Amygdala (tissue), 56 donors: ENCODE data around the gene MS4A12.
"Not testable (repeated sequence)": the region's sequence is repeated elsewhere in the genome, so short reads cannot be mapped to it uniquely, and the experiment has no call there.

ENCODE experiments used
- DNase-seq, 56 donors: peaks; one replicate each; lab custom pipeline; 2025; lab: John Stamatoyannopoulos, UW

The MS4A12 gene, protein sequence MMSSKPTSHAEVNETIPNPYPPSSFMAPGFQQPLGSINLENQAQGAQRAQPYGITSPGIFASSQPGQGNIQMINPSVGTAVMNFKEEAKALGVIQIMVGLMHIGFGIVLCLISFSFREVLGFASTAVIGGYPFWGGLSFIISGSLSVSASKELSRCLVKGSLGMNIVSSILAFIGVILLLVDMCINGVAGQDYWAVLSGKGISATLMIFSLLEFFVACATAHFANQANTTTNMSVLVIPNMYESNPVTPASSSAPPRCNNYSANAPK

DNA sequence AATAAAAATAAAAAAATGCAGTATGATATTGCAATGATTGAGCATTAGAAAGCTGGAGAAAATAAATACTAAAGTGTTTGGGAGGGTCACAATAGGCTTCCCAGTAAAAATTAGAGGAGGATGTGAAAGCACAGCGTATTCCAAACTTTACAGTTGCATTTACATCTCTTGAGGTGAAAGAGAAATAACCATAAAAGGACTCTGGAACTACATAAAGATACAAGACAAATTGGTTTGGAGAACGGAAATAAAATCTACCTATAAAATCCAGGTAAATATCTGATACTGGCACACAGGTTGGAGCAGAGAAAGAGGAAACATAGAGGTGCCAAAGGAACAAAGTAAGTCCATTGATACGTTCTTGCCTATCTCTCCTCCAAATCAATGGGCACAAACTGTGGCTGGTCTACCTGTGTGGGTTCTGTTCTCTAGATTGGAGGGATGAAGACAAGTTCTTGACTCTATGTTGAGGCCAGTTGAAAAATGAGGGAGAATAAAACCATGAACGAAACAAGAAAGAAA is at the start of gene MS4A12:
Gene MS4A12 (plus strand): TSS at position 291 of the 522 bp plus-strand sequence. CDS start 4,541 bp downstream, outside the sequence.
- no peak for DNase-seq

DNA sequence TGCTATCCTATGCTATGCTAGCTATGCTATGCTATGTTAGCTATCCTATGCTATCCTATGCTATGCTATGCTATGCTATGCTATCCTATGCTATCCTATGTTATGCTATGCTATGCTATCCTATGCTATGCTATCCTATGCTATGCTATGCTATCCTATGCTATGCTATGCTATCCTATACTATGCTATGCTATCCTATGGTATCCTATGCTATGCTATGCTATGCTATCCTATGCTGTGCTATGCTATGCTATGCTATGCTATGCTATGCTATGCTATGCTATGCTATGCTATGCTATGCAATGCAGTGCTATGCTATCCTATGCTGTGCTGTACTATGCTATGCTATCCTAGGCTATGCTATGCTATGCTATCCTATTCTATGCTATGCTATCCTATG is 45.5 kb upstream of the MS4A12 start:
- DNase-seq, result no peak

DNA sequence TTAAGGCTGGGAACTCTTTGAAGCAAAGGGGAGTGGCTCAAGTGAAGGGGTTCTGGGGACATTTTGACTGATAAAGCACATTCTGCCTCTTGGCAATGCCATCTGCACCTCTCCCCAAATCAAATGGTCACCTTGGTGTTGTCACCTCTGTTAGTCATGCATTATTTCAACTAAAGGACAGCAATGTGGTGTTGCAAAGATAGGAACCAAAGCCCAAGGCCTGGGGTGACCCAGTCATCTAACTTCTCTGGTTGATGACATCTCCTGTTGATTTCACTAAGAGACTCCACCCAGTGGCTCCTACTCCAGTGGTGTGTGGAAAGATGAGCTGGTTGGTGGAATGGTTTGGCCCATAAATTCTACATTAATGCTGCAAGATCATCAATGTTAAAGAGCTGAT is 44.7 kb upstream of the MS4A12 start:
- no peak for DNase-seq

DNA sequence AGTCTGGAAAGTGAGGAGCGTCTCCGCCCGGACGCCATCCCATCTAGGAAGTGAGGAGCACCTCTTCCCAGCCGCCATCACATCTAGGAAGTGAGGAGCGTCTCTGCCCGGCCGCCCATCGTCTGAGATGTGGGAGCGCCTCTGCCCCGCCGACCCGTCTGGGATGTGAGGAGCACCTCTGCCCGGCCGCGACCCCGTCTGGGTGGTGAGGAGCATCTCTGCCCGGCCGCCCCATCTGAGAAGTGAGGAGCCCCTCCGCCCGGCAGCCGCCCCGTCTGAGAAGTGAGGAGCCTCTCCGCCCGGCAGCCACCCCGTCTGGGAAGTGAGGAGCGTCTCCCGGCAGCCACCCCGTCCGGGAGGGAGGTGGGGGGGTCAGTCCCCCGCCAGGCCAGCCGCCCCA is 41.4 kb upstream of the MS4A12 start:
- DNase-seq, result not testable (repeated sequence)

DNA sequence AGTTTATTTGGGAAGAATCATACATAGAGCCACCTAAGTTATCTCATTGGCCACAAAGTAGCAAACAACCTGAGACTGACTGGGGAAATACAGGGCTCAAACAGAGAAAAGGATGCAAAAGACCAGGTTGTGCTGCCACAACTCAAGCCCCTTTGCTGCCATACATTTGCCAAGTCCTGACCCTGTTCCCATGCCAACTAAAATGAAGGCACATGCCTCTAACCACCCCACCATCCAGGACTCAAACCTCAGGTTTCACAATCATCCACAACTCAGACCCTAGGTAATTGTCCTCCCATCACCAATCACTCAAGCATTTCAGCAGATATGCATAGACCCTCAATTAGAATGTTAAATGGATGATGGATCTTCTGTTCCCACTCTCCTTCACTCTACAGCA is 38.4 kb upstream of the MS4A12 start:
- no peak for DNase-seq

DNA sequence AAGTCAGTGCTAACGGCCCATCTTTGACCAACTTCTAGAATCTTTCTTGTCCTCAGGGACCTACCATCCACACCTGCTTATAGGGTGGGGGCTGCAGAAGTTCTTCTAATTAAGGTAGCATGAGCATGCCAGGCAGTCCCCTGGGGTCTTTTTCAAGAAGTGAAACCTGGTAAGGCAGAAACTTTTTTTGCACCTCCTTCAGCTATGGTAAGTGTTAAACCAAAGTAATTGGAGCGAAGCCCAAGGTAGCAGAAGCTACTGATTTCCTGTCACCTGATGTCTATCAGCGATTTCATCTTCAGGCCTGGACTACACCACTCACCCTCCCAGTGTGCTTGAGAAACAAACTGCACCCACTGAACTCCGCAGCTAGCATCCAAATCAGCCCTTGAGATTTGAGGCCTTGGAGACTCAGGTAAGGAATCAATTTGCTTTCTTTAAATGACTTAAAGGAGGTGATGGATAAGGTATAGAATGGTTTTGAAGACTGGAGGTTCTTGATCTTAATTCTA is 37.0 kb upstream of the MS4A12 start, which contains the start of gene MS4A1:
Gene MS4A1 (plus strand): TSS at position 317 of the 512 bp plus-strand sequence. CDS start 6,528 bp downstream, outside the sequence.
- no peak for DNase-seq

DNA sequence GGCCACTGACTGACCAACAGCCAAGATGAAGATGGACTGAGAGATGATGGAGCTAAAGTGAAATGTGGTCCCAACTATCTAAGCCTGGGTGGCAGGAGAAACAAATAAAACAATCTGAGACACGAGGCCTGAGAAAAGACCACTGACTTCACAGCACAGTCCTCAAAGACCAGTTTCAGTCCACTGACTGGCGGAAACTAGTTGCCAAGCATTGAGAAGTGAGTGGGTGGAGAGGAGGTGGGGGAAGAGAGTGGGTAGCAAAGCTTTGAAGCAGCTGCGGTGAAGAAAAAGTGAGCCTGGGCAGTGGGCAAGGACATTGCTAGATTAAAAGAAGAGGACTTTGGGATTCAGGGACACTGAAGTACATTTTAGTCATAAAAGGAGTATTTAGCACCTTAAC is 35.0 kb upstream of the MS4A12 start:
- no peak for DNase-seq

DNA sequence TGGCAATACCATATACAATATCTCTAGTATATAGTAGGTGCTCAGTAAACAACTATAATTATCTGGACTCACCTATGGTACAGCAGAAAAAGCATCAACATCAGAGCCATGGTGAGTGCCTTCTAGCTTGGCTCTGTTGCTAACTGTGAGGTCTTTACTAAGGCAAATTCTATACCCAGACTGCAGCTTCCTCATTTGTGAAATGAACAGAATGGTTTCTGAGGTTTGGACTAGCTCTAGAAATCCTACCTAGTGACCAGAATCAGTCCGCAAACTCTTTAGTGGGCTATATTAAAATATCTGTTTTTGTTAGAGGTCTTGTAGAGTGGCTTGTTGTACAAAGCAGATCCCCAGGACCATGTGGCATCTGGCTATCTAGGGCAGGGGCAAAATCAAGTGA is 33.2 kb upstream of the MS4A12 start:
- DNase-seq, result no peak

DNA sequence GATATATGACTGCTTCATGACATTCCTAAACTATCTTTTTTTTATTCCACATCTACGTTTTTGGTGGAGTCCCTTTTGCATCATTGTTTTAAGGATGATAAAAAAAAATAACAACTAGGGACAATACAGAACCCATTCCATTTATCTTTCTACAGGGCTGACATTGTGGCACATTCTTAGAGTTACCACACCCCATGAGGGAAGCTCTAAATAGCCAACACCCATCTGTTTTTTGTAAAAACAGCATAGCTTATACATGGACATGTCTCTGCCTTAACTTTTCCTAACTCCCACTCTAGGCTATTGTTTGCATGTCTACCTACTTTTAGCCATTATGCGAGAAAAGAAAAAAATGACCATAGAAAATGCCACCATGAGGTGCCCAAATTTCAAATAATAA is 23.7 kb upstream of the MS4A12 start:
- DNase-seq, result no peak

DNA sequence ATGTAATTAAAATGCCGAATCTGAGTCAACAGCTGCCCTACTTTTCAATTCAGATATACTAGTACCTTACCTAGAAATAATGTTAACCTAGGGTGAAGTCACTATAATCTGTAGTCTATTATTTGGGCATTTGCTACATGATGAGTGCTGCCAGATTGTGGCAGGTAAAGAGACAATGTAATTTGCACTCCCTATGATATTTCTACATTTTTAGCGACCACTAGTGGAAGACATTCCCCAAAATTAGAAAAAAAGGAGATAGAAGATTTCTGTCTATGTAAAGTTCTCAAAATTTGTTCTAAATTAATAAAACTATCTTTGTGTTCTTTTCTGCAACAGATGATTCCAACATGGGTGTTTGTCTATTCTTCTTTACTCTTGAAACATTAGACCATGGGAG is 22.9 kb upstream of the MS4A12 start:
- no peak for DNase-seq

DNA sequence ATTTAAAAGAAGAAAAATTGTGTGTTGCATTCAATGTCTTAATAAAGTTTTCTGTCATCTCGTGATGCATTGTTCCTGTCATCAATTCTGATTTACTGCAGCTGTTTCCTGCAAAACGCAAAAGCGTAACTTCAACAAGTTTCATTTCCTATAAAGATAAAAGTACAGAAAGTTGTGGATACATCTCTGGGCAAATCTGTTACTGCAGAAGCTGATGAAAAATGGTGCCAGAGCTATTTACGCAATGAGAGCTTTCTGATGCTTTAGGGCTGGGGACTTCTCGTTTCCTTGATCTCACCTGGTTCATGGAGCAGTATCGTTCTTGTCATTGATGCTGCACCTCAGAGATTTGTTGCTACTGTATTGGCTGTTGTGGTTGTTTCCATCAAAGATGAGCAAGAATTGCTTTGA is 15.5 kb upstream of the MS4A12 start:
- DNase-seq, result no peak

DNA sequence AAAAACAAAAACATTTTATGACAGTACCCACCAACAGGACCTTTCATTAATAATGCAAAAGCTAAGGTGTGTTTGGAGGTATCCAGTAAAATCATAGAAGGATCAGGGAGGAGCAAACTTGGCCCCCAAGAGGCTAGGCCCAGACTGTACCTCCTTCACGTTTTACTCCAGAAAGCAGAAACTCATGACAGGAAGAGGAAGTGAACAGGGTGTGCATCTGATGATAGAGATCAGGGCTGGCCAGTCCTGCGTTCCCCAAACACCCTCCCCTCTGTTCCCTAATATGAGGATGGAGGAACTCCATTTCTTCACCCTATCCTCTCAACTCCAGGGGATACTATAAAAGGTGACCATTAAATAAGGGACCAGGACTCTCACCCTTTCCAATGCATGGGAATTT is 10.2 kb upstream of the MS4A12 start:
- DNase-seq, result no peak

DNA sequence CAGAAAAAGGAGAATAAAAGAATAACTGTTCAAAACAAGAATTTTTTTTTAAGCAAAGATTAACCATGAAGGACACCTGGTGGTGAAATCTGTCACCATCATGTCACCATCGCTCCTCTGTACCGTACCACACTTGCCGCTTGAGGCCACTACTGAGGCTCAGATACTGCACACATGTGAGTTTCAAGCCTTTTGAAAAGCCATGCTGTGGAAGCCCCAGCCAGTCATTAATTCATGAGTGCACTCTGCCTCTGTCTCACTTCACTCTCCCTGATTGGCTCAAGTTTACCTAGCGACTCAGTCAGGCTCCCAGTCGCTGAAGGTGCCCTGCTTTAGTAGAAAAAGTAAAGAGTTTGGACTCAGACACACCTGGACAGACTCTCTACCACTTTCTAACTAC is 6.6 kb upstream of the MS4A12 start:
- no peak for DNase-seq

DNA sequence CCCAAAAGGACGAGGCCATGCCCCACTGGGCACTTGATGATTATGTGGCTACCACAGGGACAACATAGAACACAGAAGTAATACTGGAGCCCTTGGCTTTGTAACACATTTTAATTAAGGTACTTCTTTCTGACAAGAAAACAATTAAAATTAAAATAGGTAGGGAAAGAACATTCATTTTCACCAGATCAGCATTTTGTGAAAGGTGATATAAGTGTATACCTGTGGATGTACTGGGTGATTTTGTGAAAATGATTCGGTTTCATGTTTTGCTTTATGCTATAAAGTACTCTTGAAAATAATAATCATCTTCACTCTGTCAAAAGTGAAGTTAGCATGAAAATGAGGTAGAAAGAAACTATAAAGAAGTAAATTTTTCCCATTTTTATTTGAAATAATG is 876 bp downstream of the MS4A12 start:
- no peak for DNase-seq

DNA sequence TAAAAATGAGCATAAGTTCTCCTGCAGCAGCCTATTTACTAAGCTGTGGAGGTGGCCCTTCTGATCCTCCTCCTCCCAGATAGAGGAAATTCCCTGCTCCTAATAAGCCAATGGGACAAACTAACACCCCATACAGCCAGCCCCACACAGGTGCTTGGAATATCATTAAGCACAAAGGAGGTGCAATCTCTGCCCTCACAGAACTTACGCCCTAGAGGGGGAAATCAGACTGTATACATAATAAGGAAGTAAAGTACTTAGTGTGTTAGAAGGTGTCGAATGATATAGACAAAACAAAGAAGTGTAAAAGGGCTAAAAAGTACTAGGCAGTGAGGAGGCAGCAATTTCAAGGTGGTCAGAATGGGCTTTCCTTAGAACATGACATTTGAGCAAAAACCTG is 5.8 kb downstream of the MS4A12 start:
- no peak for DNase-seq

DNA sequence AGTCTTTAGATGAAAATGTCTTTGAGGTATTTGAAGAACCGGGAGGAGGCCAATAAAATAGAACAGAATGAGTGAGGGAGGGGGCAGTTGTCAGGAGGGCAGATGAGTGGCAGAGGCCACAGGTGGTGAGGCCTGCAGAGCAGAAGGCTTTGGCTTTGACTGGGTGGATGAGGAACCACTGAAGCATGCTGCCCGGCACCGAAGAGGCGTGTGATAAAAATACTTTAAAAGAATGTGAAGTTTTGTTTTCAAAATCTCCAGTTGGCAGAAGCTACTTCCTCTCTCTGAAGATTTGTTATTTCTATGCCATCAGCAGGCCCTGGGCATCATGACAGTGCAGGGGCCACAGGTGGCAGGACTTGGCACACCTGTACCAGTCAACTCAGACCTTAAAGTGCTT is 6.3 kb downstream of the MS4A12 start:
- DNase-seq, result peak in 1 of 56 donors; percentile 1

DNA sequence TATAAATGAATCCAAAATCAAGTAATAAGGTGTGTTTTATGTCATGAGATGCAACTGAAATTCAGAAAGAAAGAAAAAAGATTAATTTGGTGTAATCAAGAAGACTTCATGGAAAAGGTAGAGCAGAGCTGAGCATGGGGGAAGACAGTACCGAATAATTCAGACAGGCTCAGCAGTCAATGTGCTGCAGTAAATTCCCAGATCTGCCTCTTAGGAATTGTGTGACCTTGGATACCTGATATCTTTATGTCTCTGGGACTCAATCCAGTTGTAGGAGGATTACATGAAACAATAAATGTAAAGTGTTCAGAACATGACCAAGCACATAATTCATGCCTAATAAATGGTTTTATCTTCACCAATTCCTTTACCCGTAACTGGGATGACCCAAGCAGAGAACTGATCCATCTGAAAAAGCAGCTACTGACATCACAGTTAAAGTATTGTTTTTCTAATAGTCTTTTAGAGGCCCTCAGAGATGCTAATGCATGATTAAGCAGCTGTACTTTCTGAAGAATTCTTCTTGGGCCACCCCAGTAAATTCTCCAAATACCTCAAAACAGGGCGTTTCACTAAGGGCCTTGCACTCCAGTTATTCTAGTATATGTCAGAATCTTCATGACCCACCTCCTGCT is 7.8 kb downstream of the MS4A12 start:
- no peak for DNase-seq

DNA sequence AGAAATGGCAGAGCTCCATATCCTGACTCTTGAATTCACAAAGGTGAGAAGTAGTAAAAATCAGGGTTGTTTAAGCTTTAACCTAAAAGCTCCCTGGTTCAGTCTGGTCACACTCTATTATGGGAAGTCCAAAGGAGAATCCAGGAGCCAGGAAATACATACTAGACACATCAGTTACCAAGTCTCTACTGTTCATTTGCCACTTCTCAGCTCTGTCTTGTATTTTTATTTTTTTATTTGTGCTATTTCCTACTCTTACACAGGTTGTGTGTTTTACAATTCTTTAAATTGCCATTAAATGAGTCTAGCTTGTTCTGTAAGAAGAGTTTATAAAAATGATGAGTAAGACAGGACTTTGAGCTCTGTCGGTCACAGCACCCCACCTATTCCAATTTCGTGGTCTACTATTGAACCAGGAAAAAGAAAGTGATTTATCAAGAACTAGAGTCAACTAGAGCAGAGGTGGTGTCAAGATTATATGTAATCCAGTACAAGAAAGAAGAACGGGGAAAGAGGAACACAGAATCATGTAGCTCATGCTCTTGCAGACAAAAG is 9.7 kb downstream of the MS4A12 start:
- no peak for DNase-seq

DNA sequence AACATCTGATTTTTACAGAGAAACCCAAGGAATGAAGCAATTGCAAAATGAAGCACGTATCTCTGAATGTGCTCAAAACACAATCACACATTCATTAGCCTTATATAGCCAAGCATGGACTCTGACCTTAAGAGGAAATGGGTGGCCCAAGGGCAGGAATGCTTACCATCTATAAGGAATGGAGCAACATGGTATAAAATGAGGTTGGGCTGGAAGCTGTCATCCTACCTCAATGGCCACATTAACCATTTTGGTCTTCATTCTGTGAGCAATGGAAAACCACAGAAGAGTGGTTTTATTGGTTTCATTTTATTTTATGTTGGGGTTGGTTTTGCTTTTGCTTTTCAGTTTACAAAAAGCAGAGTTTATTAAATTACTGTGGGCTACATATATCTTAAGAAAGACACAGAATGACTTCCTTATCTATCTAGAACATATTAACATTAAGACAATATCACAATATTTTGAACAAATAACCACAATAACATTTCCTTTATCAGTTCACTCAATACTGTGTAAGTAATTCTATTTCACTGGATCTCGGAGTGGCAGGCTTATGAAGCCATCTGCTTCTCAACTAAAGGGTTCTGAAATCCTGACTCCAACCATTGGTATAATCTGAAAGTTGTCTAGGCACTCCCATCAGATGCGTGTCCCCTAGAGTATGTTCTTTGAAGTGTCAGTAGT is 11.8 kb downstream of the MS4A12 start:
- DNase-seq, result no peak

DNA sequence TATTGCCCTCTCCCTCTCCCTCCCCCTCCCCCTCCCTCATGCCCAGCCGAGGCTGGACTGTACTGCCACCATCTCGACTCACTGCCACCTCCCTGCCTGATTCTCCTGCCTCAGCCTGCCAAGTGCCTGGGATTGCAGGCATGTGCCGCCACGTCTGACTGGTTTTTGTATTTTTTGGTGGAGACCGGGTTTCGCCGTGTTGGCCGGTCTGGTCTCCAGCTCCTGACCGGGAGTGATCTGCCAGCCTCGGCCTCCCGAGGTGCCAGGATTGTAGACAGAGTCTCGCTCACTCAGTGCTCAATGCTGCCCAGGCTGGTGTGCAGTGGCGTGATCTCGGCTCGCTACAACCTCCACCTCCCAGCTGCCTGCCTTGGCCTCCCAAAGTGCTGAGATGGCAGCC is 17.0 kb downstream of the MS4A12 start:
- not testable (repeated sequence) for DNase-seq

DNA sequence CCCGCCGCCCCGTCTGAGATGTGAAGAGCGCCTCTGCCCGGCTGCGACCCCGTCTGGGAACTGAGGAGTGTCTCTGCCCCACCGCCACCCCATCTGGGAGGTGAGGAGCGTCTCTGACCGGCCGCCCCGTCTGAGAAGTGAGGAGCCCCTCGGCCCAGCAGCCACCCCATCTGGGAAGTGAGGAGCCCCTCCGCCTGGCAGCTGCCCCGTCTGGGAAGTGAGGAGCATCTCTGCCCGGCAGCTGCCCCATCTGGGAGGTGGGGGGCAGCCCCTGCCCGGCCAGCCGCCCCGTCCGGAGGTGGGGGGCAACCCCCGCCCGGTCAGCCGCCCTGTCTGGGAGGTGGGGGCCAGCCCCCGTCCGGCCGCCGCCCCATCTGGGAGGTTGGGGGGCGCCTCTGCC is 17.6 kb downstream of the MS4A12 start:
- not testable (repeated sequence) for DNase-seq
